ENCODE measurements around the gene SLIT3.

Gene SLIT3

DNA sequence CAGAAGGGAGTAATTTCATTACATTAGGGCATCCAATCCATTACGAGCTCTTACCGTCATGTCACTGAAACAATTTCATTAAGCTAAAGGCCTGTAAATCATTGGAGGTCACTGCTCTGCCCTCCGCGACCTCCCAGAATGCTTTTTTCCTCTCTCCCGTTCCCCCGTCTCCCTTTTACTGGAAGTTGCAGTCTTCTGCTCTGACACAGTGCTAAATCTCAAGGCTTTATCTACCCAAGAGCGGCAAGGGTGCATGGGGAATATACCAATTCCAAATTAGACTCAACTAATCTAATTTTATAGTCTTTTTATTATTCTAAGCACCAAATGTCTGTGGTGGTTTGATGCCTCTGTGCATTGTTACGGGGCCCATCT, 456.0 kb downstream of the SLIT3 start:
- DNase-seq = no peak

DNA sequence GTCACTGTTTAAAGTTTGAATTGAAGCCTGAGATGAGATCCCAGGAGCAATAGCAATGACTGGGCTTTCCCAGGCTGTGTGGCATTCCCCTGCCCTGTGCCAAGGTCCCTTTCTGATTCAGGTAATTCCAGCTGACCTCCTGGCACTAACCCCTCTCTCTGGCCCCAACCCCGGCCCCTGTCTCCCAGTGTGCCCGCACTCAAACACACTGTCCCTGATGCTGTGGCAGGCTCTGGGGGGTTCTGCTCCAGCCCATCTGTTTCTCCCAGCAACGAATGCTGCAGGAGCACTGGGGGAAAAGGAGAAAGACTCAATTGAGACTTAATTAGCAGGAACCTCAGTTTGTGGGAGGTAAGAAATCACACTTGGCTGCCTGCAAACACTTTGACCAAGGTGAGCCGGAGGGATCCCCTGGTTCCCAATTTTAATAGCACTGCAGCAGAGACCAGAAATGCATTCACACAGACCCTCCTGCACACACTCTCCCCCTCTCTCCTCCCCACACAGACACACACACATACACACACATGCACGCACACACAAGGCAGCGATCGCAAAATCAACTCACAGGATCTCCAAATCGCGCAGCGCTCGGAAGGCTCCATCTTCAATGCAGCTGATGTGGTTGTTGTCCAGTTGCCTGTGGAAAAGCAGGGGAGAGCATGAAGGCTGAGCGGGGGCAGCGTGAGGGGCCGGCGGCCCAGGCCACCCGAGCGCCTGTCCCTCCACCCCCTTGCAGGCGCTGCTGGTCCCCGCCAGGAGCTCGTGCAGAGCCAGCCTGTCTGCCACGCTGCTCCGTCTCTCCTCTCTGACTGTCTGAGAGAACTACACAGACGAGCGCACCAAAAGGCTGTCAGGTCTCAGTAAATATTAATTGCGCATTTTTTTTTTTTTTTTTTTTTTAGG, 456.7 kb downstream of the SLIT3 start:
- no peak for DNase-seq

- no peak for DNase-seq
Measured at GRCh38 chr5:168843277-168844015, 457.5 kb downstream of the SLIT3 start.

- DNase-seq = no peak
Measured at GRCh38 chr5:168842571-168843205, 458.3 kb downstream of the SLIT3 start.

- DNase-seq = no peak
Measured at GRCh38 chr5:168837852-168838251, 463.1 kb downstream of the SLIT3 start.

- no peak for DNase-seq
Measured at GRCh38 chr5:168836603-168837231, 464.2 kb downstream of the SLIT3 start.

GRCh38 chr5:168833936-168834335, 467.0 kb downstream of the SLIT3 start:
- no peak for DNase-seq

- no peak for DNase-seq
Measured at GRCh38 chr5:168833383-168833782, 467.6 kb downstream of the SLIT3 start.

- DNase-seq = no peak
Measured at GRCh38 chr5:168832308-168832707, 468.6 kb downstream of the SLIT3 start.

GRCh38 chr5:168831383-168831782, 469.6 kb downstream of the SLIT3 start:
- no peak for DNase-seq

GRCh38 chr5:168830833-168831232, 470.1 kb downstream of the SLIT3 start:
- DNase-seq = no peak

GRCh38 chr5:168829922-168830417, 471.0 kb downstream of the SLIT3 start:
- DNase-seq = no peak

- no peak for DNase-seq
Measured at GRCh38 chr5:168829044-168829443, 471.9 kb downstream of the SLIT3 start.

DNA sequence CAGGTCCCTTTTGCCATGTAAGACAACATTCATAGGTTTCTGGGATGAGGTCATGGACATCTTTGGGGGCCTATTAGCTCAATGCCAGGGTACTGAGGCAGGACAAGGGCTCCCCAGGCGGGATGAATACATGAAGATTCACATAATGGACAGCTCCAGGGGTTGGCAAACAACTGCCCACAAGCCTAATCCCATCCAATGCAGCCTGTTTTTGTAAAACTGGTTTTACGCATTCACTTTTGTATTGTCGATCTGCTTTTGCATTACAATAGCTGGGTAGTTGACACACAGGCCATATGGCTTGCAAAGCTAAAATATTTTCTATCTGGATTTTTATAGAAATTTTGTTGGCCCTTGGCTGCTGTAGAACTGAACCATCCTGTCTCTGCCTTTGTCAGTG, 473.3 kb downstream of the SLIT3 start:
- DNase-seq = no peak

GRCh38 chr5:168826246-168826725, 474.7 kb downstream of the SLIT3 start:
- DNase-seq = no peak

- no peak for DNase-seq
Measured at GRCh38 chr5:168822745-168823281, 478.1 kb downstream of the SLIT3 start.

DNA sequence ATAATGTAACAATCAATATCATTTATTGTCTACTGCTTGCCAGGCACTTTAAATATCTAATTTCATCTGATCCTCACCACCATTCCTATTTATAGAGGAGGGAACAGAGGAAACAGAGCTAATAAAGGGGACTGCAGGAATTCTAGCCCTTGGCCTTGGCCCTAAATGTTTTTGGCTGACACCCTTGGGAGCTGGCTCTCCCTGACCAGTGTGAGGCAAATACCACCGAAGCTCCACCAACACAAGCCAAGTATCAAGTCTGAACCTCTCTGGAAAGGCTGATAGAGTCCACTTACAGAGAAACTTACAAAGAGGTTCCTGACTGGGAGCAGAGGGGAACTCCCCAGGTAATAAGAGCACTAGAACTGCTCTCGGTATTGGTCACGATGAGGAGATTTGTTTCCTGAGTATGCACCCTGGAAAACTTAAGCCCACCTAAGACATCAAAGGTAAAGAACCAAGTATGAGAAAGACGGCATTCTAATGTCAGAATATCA, 478.6 kb downstream of the SLIT3 start:
- no peak for DNase-seq

DNA sequence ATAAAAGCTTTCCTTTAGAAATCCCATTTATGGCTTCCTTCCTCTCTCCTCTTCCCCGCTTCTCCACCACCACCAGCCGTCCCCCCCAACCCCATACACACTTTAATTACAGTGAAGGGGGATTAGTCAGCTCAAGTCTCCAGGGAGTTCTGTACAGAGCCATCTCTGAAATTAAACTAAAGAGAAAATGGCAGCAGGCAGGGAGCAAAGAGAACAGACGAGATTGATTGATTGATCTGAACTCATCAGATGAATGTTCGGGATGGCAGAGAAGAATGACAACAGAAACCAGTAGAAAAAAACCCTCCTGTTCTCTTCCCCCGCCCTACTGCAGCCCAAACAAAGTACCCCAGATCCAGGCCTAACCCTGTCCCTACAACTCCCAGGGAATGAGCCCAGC, 480.1 kb downstream of the SLIT3 start:
- no peak for DNase-seq

DNA sequence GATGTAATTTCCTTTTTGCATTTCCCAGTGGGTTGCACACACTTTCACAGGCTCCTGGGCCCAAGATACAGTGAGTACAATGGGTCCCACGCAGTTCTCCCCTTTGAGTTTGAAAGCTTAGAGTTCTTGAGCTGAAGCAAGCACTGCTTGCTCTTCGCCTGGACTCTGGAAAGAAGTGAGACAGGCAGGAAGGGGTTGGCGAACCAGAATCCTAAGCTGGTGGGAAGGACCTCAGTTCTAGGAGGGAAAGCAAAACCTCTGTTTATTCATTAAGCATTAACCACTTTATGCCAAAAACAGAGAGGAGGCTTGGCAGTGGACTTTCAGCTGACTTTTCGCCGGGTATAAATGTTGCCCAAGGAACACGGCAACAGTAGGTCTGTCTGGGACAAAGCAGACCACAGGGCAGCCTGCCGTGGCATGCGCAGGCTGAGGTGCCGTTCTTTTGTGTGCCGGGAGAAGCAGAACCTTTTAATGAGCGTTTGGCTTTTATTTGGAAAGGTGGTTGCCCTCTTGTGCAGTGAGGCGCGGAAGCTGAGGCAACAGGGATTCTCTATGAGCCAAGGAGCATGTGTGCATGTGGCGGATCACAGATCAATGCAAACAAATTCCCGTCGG, 481.8 kb downstream of the SLIT3 start:
- no peak for DNase-seq

- DNase-seq = no peak
Measured at GRCh38 chr5:168818558-168818957, 482.4 kb downstream of the SLIT3 start.

GRCh38 chr5:168817591-168817990, 483.3 kb downstream of the SLIT3 start:
- no peak for DNase-seq

DNA sequence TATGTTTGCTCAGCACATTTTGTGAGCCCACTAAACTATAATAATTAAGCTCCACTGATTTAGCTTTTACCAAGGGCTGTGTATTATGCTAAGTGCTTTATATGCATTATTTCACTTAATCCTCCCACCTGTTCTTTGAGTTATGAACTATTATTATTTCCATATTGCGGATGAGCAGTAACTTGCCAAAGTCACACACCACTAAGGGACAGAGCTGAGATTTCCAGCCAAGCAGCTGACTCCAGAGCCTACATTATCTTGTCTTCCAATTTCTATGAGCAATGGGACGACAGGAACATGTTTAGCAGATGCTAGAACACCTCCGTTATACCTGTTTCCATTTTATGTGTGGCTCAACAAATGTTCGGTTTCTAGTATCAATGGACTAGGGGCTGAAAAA, 484.3 kb downstream of the SLIT3 start:
- DNase-seq = no peak

All from NCI-H1436 treated with DMSO at 0.1 percent for 48 hours (cell line).